RWPE1 (cell line): Measurements from ENCODE around the gene LCP1.

Source experiments
- CTCF ChIA-PET: fragments of 350-600 bp; sonication (Branson Sonifier 250); formaldehyde crosslinking; extraction: SDS; loops from one replicate; lab custom pipeline; 2021; lab: Yijun Ruan, JAX
- POLR2A ChIA-PET: fragments of 400-600 bp; formaldehyde crosslinking; extraction: SDS; loops from one replicate; lab custom pipeline; 2020; ENCODE audit warnings: antibody characterized with exemption; ENCODE audit not compliant: low non-redundant PET; lab: Yijun Ruan, JAX
- DNase-seq: peaks from one replicate; pipeline ENCODE4 v3.0.0; 2012; ENCODE audit warnings: low spot score
- H3K27ac ChIP-seq: fragments of 450-650 bp; 2 replicates; pipeline ENCODE4 v1.5.1; 2017
- CTCF ChIP-seq: fragments of 450-650 bp; conservative IDR thresholded peaks from 2 replicates; pipeline ENCODE4 v1.5.1; 2017; ENCODE audit warnings: low read depth, mild to moderate bottlenecking

LCP1 gene

GRCh38 chr13:46178143-46178542 is 3.8 kb downstream of the LCP1 start:
- H3K27ac ChIP-seq = no peak overlapping the region
- ChIA-PET POLR2A (no interaction called here), CTCF (no interaction called here)
- no peak for TF ChIP-seq CTCF
- no peak for DNase-seq

GRCh38 chr13:46176756-46177155 is 5.2 kb downstream of the LCP1 start:
- no peak overlapping the region for H3K27ac ChIP-seq

GRCh38 chr13:46173656-46174055 is 8.3 kb downstream of the LCP1 start:
- H3K27ac ChIP-seq = no peak overlapping the region

More at GRCh38 chr13:46176756-46177155, 5.2 kb downstream of the LCP1 start:
- ChIA-PET POLR2A (no interaction called here), CTCF (no interaction called here)
- no peak for TF ChIP-seq CTCF
- DNase-seq = no peak

GRCh38 chr13:46172531-46172991 is 9.4 kb downstream of the LCP1 start:
- DNase-seq = no peak
- POLR2A ChIA-PET = no interaction called here
- CTCF ChIA-PET = interaction anchor here (0.8 to 3.6 kb wide), 2 partner anchors 12 to 287 kb away, joined by 3 to 12 read pairs; no protein-coding TSS in a partner anchor
- no peak overlapping the region for H3K27ac ChIP-seq
- no peak for TF ChIP-seq CTCF

More at GRCh38 chr13:46173656-46174055, 8.3 kb downstream of the LCP1 start:
- no peak for TF ChIP-seq CTCF
- DNase-seq = no peak
- POLR2A ChIA-PET = no interaction called here
- CTCF ChIA-PET = no interaction called here

- H3K27ac ChIP-seq = no peak overlapping the region
- CTCF ChIA-PET = interaction anchor here (3.6 kb wide), 1 partner anchor 11 kb away, joined by 12 read pairs; no protein-coding TSS in a partner anchor
- POLR2A ChIA-PET = no interaction called here
- DNase-seq = no peak
- no peak for TF ChIP-seq CTCF
Measured at GRCh38 chr13:46171739-46172138, 10.2 kb downstream of the LCP1 start.

- no peak overlapping the region for H3K27ac ChIP-seq
- no peak for TF ChIP-seq CTCF
- no peak for DNase-seq
- CTCF ChIA-PET = interaction anchor here (3.6 kb wide), 1 partner anchor 11 kb away, joined by 12 read pairs; no protein-coding TSS in a partner anchor
- POLR2A ChIA-PET = no interaction called here
Measured at GRCh38 chr13:46171217-46171616, 10.8 kb downstream of the LCP1 start.
